Measurements from ENCODE around the gene CDK14.

DNA sequence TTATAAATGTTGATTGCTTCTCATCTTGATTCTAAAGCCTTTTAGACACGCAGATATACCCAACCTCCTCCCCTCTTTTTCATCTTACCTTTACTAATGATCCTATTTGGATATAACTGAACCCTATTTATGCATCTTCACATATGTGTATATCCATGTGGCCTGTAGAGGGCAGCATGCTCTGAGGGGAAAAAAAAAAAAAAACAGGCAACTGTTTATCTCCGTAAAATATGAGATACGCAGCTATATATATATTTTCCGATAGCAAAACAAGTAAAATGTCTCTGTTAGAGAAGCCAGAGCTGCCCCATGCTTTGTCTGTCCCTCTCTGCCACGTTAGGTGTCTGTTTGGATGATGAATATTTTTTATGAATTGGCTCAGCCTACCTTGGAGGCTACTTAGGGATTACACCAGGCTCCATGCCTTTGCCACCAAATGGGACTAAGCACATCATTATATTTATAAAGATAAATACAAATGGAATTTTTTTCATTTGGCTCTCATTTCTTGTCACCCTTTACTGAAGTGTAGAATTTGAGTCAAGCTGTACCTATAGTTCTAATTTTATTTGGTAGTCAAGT lies 493.4 kb downstream of the CDK14 start:
- TF ChIP-seq, protein P1, sequence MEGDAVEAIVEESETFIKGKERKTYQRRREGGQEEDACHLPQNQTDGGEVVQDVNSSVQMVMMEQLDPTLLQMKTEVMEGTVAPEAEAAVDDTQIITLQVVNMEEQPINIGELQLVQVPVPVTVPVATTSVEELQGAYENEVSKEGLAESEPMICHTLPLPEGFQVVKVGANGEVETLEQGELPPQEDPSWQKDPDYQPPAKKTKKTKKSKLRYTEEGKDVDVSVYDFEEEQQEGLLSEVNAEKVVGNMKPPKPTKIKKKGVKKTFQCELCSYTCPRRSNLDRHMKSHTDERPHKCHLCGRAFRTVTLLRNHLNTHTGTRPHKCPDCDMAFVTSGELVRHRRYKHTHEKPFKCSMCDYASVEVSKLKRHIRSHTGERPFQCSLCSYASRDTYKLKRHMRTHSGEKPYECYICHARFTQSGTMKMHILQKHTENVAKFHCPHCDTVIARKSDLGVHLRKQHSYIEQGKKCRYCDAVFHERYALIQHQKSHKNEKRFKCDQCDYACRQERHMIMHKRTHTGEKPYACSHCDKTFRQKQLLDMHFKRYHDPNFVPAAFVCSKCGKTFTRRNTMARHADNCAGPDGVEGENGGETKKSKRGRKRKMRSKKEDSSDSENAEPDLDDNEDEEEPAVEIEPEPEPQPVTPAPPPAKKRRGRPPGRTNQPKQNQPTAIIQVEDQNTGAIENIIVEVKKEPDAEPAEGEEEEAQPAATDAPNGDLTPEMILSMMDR (IDR thresholded peaks at IDR 0.05; ENCODE audit: low read depth, low read length), result peak; percentile 80
- TF ChIP-seq EZH2phosphoT487 (IDR thresholded peaks at IDR 0.05; ENCODE audit: low read depth), result no peak

Measured in OCI-LY3 (cell line).